Measurements from ENCODE around the gene THSD4. TPM values are rescaled to one million over a fixed set of nuclear protein-coding genes. Genes with fewer than 3 reads are reported as not detected.

THSD4 gene
- polyA plus RNA-seq, 1 donor from 2014 or later: 0.46 TPM

- Histone ChIP-seq H2AFZ (ENCODE audit: low read depth, low read length) (no peak overlapping the region), H3K36me3 (ENCODE audit: insufficient read depth, low read length) (no peaks in the 10 kb centered on the region), H4K20me1 (ENCODE audit: insufficient read depth) (no peaks in the 10 kb centered on the region), H3F3A (ENCODE audit: insufficient read depth, low read length, poor library complexity, severe bottlenecking) (no peaks in the 10 kb centered on the region), H3K4me3 (ENCODE audit: low read length) (no peak overlapping the region), H3K9me2 (ENCODE audit: insufficient read depth, low read length) (no peaks in the 10 kb centered on the region), H3K9me3 (ENCODE audit: low read length) (no peaks in the 10 kb centered on the region), H3K27me3 (ENCODE audit: insufficient read depth, low read depth, low read length) (no peaks in the 10 kb centered on the region), H3K79me2 (replicated peaks; ENCODE audit: insufficient read depth, low read length) (no peaks in the 10 kb centered on the region), H3K4me2 (ENCODE audit: low read length) (no peak overlapping the region), H3K27ac (ENCODE audit: low read length) (no peak overlapping the region), H3K9ac (ENCODE audit: low read length) (no peak overlapping the region)
- TF ChIP-seq EZH2 (IDR thresholded peaks at IDR 0.05; ENCODE audit: borderline replicate concordance, insufficient read depth, low read length, poor library complexity, severe bottlenecking): no peak
- no peak for TF ChIP-seq RAD21 (conservative IDR thresholded peaks at IDR 0.05)
- no peak for TF ChIP-seq POLR2AphosphoS5 (IDR thresholded peaks at IDR 0.05)
- no peak for TF ChIP-seq EP300 (conservative IDR thresholded peaks at IDR 0.05; ENCODE audit: poor library complexity, severe bottlenecking)
- TF ChIP-seq CTCF (IDR thresholded peaks at IDR 0.05; ENCODE audit: poor library complexity, severe bottlenecking): no peak
- TF ChIP-seq REST (IDR thresholded peaks at IDR 0.05; ENCODE audit: borderline replicate concordance): no peak
- no peak for TF ChIP-seq TAF1 (IDR thresholded peaks at IDR 0.05; ENCODE audit: low read depth)
- TF ChIP-seq MXI1 (conservative IDR thresholded peaks at IDR 0.05; ENCODE audit: poor library complexity, severe bottlenecking): no peak
- TF ChIP-seq SMC3 (conservative IDR thresholded peaks at IDR 0.05; ENCODE audit: poor library complexity): no peak
These were observed 515.2 kb downstream of the THSD4 start for GRCh38 chr15:71630475-71630809.

GRCh38 chr15:71632576-71633195 lies 517.4 kb downstream of the THSD4 start:
- Histone ChIP-seq H3K4me3 (ENCODE audit: low read length) (no peak overlapping the region), H3K27ac (ENCODE audit: low read length) (no peak overlapping the region), H3F3A (ENCODE audit: insufficient read depth, low read length, poor library complexity, severe bottlenecking) (no peaks in the 10 kb centered on the region), H3K9me3 (ENCODE audit: low read length) (no peaks in the 10 kb centered on the region), H3K9me2 (ENCODE audit: insufficient read depth, low read length) (no peaks in the 10 kb centered on the region), H3K36me3 (ENCODE audit: insufficient read depth, low read length) (no peaks in the 10 kb centered on the region), H3K9ac (ENCODE audit: low read length) (no peak overlapping the region), H4K20me1 (ENCODE audit: insufficient read depth) (no peaks in the 10 kb centered on the region), H2AFZ (ENCODE audit: low read depth, low read length) (no peak overlapping the region), H3K4me2 (ENCODE audit: low read length) (no peak overlapping the region), H3K27me3 (ENCODE audit: insufficient read depth, low read depth, low read length) (no peaks in the 10 kb centered on the region), H3K79me2 (replicated peaks; ENCODE audit: insufficient read depth, low read length) (no peaks in the 10 kb centered on the region)
- TF ChIP-seq RAD21 (conservative IDR thresholded peaks at IDR 0.05): no peak
- no peak for TF ChIP-seq SMC3 (conservative IDR thresholded peaks at IDR 0.05; ENCODE audit: poor library complexity)
- no peak for TF ChIP-seq TAF1 (IDR thresholded peaks at IDR 0.05; ENCODE audit: low read depth)
- TF ChIP-seq EP300 (conservative IDR thresholded peaks at IDR 0.05; ENCODE audit: poor library complexity, severe bottlenecking): no peak
- TF ChIP-seq MXI1 (conservative IDR thresholded peaks at IDR 0.05; ENCODE audit: poor library complexity, severe bottlenecking): no peak
- no peak for TF ChIP-seq EZH2 (IDR thresholded peaks at IDR 0.05; ENCODE audit: borderline replicate concordance, insufficient read depth, low read length, poor library complexity, severe bottlenecking)
- no peak for TF ChIP-seq REST (IDR thresholded peaks at IDR 0.05; ENCODE audit: borderline replicate concordance)
- TF ChIP-seq POLR2AphosphoS5 (IDR thresholded peaks at IDR 0.05): no peak
- no peak for TF ChIP-seq CTCF (IDR thresholded peaks at IDR 0.05; ENCODE audit: poor library complexity, severe bottlenecking)

Data from neural cell (in vitro differentiated cells).